HEK293 (cell line): ENCODE measurements around the gene HSDL2.

Experiments
- CTCF ChIA-PET: fragments of 350-600 bp; formaldehyde crosslinking; extraction: SDS; loops from one replicate; lab custom pipeline; 2021; ENCODE audit warnings: antibody characterized with exemption; lab: Yijun Ruan, JAX
- POLR2A ChIA-PET: fragments of 300-600 bp; formaldehyde crosslinking; extraction: SDS; loops from one replicate; lab custom pipeline; 2020; ENCODE audit warnings: antibody characterized with exemption, inconsistent platforms; lab: Yijun Ruan, JAX
- H3K27ac ChIP-seq: fragments of 200-500 bp; sonication (Bioruptor generic); 2 replicates; pipeline ENCODE4 v1.5.1; 2014; ENCODE audit warnings: low read depth, low read length, control low read depth, inconsistent platforms; ENCODE audit errors: extremely low read depth
- H3K36me3 ChIP-seq, 2 experiments: fragments of 200-500 bp in 1 of 2; sonication (Bioruptor generic) in 1 of 2; 1 replicate in 1 of 2; 2 replicates in 1 of 2; pipeline ENCODE4 v1.5.1; 2014 to 2017; ENCODE audit warnings: inconsistent platforms in 2 of 2, low read length in 2 of 2; ENCODE audit not compliant: control insufficient read depth in 2 of 2, insufficient read depth in 1 of 2
- H3K4me1 ChIP-seq: fragments of 200-500 bp; sonication (Bioruptor generic); 2 replicates; pipeline ENCODE4 v1.5.1; 2014; ENCODE audit warnings: mild to moderate bottlenecking, low read length, inconsistent platforms; ENCODE audit not compliant: control insufficient read depth, insufficient read depth
- H3K4me3 ChIP-seq: 2 replicates; pipeline ENCODE4 v1.5.1; 2011; ENCODE audit warnings: low read depth, mild to moderate bottlenecking, control low read depth, low read length, moderate library complexity
- H3K9me3 ChIP-seq: fragments of 200-500 bp; sonication (Bioruptor generic); 2 replicates; pipeline ENCODE4 v1.5.1; 2014; ENCODE audit warnings: low read depth, low read length, inconsistent platforms; ENCODE audit not compliant: control insufficient read depth, insufficient read depth
- FEZF1 ChIP-seq: fragments of 450-650 bp; formaldehyde crosslinking; IDR thresholded peaks from 2 replicates; pipeline ENCODE4 v1.5.1; 2016; ENCODE audit warnings: missing biosample characterization, missing genetic modification characterization
- KLF1 ChIP-seq: fragments of 450-650 bp; formaldehyde crosslinking; IDR thresholded peaks from 2 replicates; pipeline ENCODE4 v1.5.1; 2016; ENCODE audit warnings: missing biosample characterization, missing genetic modification characterization
- KLF7 ChIP-seq: fragments of 450-650 bp; formaldehyde crosslinking; IDR thresholded peaks from 2 replicates; pipeline ENCODE4 v1.5.1; 2016; ENCODE audit warnings: missing biosample characterization, missing genetic modification characterization, borderline replicate concordance
- MYNN ChIP-seq: fragments of 450-650 bp; formaldehyde crosslinking; IDR thresholded peaks from 2 replicates; pipeline ENCODE4 v1.5.1; 2016; ENCODE audit warnings: missing biosample characterization, missing genetic modification characterization, borderline replicate concordance
- MZF1 ChIP-seq: fragments of 450-650 bp; formaldehyde crosslinking; IDR thresholded peaks from 2 replicates; pipeline ENCODE4 v1.5.1; 2017; ENCODE audit warnings: missing biosample characterization, missing genetic modification characterization, borderline replicate concordance
- TRIM28 ChIP-seq: IDR thresholded peaks from 2 replicates; pipeline ENCODE4 v1.6.1; 2011; ENCODE audit warnings: low read length, control low read depth, borderline replicate concordance
- YY1 ChIP-seq: fragments of 450-650 bp; formaldehyde crosslinking; IDR thresholded peaks from 2 replicates; pipeline ENCODE4 v1.5.1; 2018; ENCODE audit warnings: missing biosample characterization, missing genetic modification characterization
- ZBTB20 ChIP-seq: fragments of 450-650 bp; formaldehyde crosslinking; IDR thresholded peaks from 2 replicates; pipeline ENCODE4 v1.5.1; 2016; ENCODE audit warnings: missing biosample characterization, missing genetic modification characterization
- ZEB2 ChIP-seq: fragments of 450-650 bp; formaldehyde crosslinking; IDR thresholded peaks from 2 replicates; pipeline ENCODE4 v1.5.1; 2016; ENCODE audit warnings: missing biosample characterization, missing genetic modification characterization
- ZFP69B ChIP-seq: fragments of 450-650 bp; formaldehyde crosslinking; IDR thresholded peaks from 2 replicates; pipeline ENCODE4 v1.5.1; 2016; ENCODE audit warnings: missing biosample characterization, missing genetic modification characterization
- ZNF133 ChIP-seq: fragments of 450-650 bp; formaldehyde crosslinking; IDR thresholded peaks from 2 replicates; pipeline ENCODE4 v1.5.1; 2016; ENCODE audit warnings: missing biosample characterization, missing genetic modification characterization
- ZNF146 ChIP-seq: fragments of 450-650 bp; formaldehyde crosslinking; IDR thresholded peaks from 2 replicates; pipeline ENCODE4 v1.5.1; 2016; ENCODE audit warnings: missing biosample characterization, missing genetic modification characterization
- ZNF266 ChIP-seq: fragments of 450-650 bp; formaldehyde crosslinking; IDR thresholded peaks from 2 replicates; pipeline ENCODE4 v1.5.1; 2016; ENCODE audit warnings: missing biosample characterization, missing genetic modification characterization, low read depth
- ZNF302 ChIP-seq: fragments of 450-650 bp; formaldehyde crosslinking; IDR thresholded peaks from 2 replicates; pipeline ENCODE4 v1.5.1; 2016; ENCODE audit warnings: missing biosample characterization, missing genetic modification characterization, low read depth
- ZNF433 ChIP-seq: fragments of 450-650 bp; formaldehyde crosslinking; IDR thresholded peaks from 2 replicates; pipeline ENCODE4 v1.5.1; 2016; ENCODE audit warnings: missing biosample characterization, missing genetic modification characterization, low read depth
- ZNF561 ChIP-seq: fragments of 450-650 bp; IDR thresholded peaks from 2 replicates; pipeline ENCODE4 v1.5.1; 2018; ENCODE audit warnings: missing biosample characterization, missing genetic modification characterization, borderline replicate concordance
- ZNF585B ChIP-seq: fragments of 450-650 bp; formaldehyde crosslinking; IDR thresholded peaks from 2 replicates; pipeline ENCODE4 v1.5.1; 2016; ENCODE audit warnings: missing biosample characterization, missing genetic modification characterization
- ZNF624 ChIP-seq: fragments of 450-650 bp; formaldehyde crosslinking; IDR thresholded peaks from 2 replicates; pipeline ENCODE4 v1.5.1; 2017; ENCODE audit warnings: missing biosample characterization, missing genetic modification characterization
- ZNF791 ChIP-seq: fragments of 450-650 bp; formaldehyde crosslinking; IDR thresholded peaks from 2 replicates; pipeline ENCODE4 v1.5.1; 2016; ENCODE audit warnings: missing biosample characterization, missing genetic modification characterization
- ZNF843 ChIP-seq: fragments of 450-650 bp; formaldehyde crosslinking; IDR thresholded peaks from 2 replicates; pipeline ENCODE4 v1.5.1; 2016; ENCODE audit warnings: missing biosample characterization, missing genetic modification characterization
- TF ChIP-seq, protein P1 (sequence below): fragments of 450-650 bp; formaldehyde crosslinking; conservative IDR thresholded peaks from 2 replicates; pipeline ENCODE4 v1.5.1; 2016; ENCODE audit warnings: low read depth, missing biosample characterization, missing genetic modification characterization
- TF ChIP-seq, protein P2 (sequence below): fragments of 450-650 bp; formaldehyde crosslinking; IDR thresholded peaks from 2 replicates; pipeline ENCODE4 v1.5.1; 2016; ENCODE audit warnings: missing biosample characterization, missing genetic modification characterization, low read depth
- TF ChIP-seq, protein P3 (sequence below): sonication (generic); formaldehyde crosslinking; IDR thresholded peaks from 2 replicates; pipeline ENCODE4 v1.8.1; 2022; ENCODE audit warnings: mild to moderate bottlenecking, moderate library complexity, missing genetic modification reagents
- TF ChIP-seq, protein P4 (sequence below): fragments of 450-650 bp; IDR thresholded peaks from 2 replicates; pipeline ENCODE4 v1.5.1; 2018; ENCODE audit warnings: missing biosample characterization, mild to moderate bottlenecking, missing genetic modification characterization

The HSDL2 gene

DNA sequence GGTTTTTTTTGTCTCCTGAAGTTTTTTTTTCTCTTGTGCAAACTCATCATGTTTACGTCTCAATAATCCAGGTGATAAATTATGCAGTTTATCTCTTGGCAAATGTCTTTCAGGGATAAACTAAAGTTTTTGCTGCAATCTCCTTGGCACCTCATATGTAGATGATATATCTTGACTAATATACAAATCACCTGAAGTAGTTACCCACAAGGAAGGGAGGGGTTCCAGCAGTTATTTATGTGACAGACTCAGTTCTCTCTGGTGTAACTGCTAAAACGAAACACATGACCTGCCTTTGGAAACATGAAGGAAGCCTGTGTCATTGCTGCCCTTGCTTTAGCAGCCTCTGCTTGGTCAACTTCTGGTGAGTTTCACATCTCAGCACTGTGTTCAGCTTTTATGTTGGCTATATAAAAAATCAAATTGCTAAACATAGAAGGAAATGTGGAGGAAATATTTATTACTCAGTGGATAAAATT, 67.4 kb downstream of the HSDL2 start (continued):
- TF ChIP-seq ZEB2 (tag by site-specific recombination): no peak
- TF ChIP-seq ZNF266 (tag by site-specific recombination): no peak

DNA sequence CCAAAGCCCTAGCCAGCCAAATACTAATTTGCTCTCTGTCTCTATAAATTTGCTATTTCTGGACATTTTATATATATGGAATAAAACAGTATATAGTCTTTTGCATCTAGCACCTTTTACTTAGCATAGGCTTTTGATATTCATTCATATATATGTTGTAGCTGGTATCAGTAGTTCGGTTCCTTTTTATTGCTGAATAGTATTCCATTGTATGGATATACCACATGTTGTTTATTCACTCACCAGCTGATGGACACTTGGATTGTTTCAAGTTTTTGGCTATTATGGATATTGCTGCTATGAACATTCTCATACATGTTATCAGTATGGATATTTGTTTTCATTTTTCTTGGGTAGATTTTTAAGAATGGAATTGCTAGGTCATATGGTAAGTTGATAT, 82.9 kb downstream of the HSDL2 start:
- Histone ChIP-seq H3K4me3 (no peak overlapping the region), H3K9me3 (no peaks in the 10 kb centered on the region), H3K27ac (no peak overlapping the region), H3K36me3 (peaks cover 0 to 30% of the 10 kb centered on the region in 2 experiments; a peak in 2 of 3 replicates), H3K4me1 (no peaks in the 10 kb centered on the region)
- TF ChIP-seq TRIM28 (no peak), ZBTB20 (tag by site-specific recombination) (no peak), ZNF146 (peak; percentile 83), ZNF433 (tag by site-specific recombination) (no peak), MZF1 (tag by site-specific recombination) (no peak), ZFP69B (no peak), ZNF791 (tag by site-specific recombination) (no peak)
- TF ChIP-seq, protein P1, sequence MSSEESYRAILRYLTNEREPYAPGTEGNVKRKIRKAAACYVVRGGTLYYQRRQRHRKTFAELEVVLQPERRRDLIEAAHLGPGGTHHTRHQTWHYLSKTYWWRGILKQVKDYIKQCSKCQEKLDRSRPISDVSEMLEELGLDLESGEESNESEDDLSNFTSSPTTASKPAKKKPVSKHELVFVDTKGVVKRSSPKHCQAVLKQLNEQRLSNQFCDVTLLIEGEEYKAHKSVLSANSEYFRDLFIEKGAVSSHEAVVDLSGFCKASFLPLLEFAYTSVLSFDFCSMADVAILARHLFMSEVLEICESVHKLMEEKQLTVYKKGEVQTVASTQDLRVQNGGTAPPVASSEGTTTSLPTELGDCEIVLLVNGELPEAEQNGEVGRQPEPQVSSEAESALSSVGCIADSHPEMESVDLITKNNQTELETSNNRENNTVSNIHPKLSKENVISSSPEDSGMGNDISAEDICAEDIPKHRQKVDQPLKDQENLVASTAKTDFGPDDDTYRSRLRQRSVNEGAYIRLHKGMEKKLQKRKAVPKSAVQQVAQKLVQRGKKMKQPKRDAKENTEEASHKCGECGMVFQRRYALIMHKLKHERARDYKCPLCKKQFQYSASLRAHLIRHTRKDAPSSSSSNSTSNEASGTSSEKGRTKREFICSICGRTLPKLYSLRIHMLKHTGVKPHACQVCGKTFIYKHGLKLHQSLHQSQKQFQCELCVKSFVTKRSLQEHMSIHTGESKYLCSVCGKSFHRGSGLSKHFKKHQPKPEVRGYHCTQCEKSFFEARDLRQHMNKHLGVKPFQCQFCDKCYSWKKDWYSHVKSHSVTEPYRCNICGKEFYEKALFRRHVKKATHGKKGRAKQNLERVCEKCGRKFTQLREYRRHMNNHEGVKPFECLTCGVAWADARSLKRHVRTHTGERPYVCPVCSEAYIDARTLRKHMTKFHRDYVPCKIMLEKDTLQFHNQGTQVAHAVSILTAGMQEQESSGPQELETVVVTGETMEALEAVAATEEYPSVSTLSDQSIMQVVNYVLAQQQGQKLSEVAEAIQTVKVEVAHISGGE (tag by site-specific recombination): no peak
- POLR2A ChIA-PET: no interaction called here
- CTCF ChIA-PET: interaction anchor here (0.5 to 0.6 kb wide), 2 partner anchors 357 to 695 kb away, joined by 5 to 6 read pairs; no protein-coding TSS in a partner anchor

DNA sequence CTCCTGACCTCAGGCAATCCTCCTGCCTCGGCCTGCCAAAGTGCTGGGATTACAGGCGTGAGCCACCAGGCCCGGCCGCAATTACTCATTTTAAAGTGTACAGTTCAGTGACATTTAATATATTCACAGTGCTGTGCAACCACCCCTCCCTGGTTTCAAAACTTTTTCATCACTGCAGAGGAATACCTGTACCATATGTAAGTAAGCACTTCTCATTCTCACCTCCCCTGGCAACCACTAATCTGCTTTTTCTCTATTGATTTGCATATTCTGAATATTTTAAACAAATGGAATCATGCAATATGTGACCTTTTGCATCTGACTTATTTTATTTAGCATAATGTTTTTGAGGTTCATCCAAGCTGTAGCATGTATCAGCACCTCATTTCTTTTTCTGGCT, 85.4 kb downstream of the HSDL2 start:
- CTCF ChIA-PET: no interaction called here
- Histone ChIP-seq H3K36me3 (peaks cover 0 to 13% of the 10 kb centered on the region in 2 experiments; a peak in 2 of 3 replicates), H3K4me1 (no peaks in the 10 kb centered on the region), H3K4me3 (no peak overlapping the region), H3K9me3 (no peaks in the 10 kb centered on the region), H3K27ac (no peak overlapping the region)
- POLR2A ChIA-PET: no interaction called here
- no peak for TF ChIP-seq YY1
- no peak for TF ChIP-seq FEZF1 (tag by site-specific recombination)
- TF ChIP-seq, protein P2, sequence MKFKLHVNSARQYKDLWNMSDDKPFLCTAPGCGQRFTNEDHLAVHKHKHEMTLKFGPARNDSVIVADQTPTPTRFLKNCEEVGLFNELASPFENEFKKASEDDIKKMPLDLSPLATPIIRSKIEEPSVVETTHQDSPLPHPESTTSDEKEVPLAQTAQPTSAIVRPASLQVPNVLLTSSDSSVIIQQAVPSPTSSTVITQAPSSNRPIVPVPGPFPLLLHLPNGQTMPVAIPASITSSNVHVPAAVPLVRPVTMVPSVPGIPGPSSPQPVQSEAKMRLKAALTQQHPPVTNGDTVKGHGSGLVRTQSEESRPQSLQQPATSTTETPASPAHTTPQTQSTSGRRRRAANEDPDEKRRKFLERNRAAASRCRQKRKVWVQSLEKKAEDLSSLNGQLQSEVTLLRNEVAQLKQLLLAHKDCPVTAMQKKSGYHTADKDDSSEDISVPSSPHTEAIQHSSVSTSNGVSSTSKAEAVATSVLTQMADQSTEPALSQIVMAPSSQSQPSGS: no peak
- no peak for TF ChIP-seq ZNF843
- TF ChIP-seq, protein P3, sequence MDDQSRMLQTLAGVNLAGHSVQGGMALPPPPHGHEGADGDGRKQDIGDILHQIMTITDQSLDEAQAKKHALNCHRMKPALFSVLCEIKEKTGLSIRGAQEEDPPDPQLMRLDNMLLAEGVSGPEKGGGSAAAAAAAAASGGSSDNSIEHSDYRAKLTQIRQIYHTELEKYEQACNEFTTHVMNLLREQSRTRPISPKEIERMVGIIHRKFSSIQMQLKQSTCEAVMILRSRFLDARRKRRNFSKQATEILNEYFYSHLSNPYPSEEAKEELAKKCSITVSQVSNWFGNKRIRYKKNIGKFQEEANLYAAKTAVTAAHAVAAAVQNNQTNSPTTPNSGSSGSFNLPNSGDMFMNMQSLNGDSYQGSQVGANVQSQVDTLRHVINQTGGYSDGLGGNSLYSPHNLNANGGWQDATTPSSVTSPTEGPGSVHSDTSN: no peak

DNA sequence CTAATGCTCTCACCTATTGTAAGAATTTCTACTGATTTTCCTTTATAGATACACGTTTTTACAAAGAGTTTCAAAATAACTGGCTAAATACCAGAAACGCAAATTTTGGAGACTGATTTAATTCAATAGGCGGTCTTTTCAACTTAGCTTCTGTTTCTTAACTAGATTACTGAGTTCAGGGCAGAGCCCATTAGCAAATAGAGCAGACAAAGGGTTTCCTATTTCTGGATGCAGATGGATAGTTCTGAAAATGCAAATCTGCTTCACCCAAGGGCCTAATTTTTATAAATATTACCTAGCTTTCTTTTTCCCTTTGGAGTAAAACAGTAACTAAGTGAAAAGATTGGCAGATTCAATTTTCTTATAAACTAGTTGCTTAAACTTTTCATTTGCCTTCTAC, 93.1 kb downstream of the HSDL2 start:
- POLR2A ChIA-PET: interaction anchor here (1.3 kb wide), 1 partner anchor 13 kb away, joined by 5 read pairs; the partner anchor contains the start of gene KIAA1958
- Histone ChIP-seq H3K36me3 (peaks cover 0 to 28% of the 10 kb centered on the region in 2 experiments; a peak in 1 of 3 replicates), H3K4me3 (no peak overlapping the region), H3K9me3 (no peaks in the 10 kb centered on the region), H3K27ac (no peak overlapping the region), H3K4me1 (no peaks in the 10 kb centered on the region)
- CTCF ChIA-PET: interaction anchor here (0.7 to 0.9 kb wide), 2 partner anchors 9 to 80 kb away, joined by 3 to 4 read pairs; no protein-coding TSS in a partner anchor
- TF ChIP-seq MYNN (tag by site-specific recombination) (no peak), ZNF133 (tag by site-specific recombination) (no peak), KLF7 (no peak), ZNF624 (tag by site-specific recombination) (no peak), ZNF585B (no peak), ZNF302 (no peak), KLF1 (tag by site-specific recombination) (no peak), ZNF561 (no peak)
- TF ChIP-seq, protein P4, sequence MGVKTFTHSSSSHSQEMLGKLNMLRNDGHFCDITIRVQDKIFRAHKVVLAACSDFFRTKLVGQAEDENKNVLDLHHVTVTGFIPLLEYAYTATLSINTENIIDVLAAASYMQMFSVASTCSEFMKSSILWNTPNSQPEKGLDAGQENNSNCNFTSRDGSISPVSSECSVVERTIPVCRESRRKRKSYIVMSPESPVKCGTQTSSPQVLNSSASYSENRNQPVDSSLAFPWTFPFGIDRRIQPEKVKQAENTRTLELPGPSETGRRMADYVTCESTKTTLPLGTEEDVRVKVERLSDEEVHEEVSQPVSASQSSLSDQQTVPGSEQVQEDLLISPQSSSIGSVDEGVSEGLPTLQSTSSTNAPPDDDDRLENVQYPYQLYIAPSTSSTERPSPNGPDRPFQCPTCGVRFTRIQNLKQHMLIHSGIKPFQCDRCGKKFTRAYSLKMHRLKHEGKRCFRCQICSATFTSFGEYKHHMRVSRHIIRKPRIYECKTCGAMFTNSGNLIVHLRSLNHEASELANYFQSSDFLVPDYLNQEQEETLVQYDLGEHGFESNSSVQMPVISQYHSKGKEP (tag by site-specific recombination): no peak
